WI38 (cell line): ENCODE data around the gene ASCC1.

ENCODE experiments used
- H3K4me3 ChIP-seq: 2 replicates; pipeline ENCODE4 v1.5.1; 2011; ENCODE audit warnings: low read depth, mild to moderate bottlenecking, control low read depth, low read length
- TF ChIP-seq, protein P1 (sequence below): IDR thresholded peaks from 2 replicates; pipeline ENCODE4 v1.5.1; 2012; ENCODE audit warnings: low read depth, mild to moderate bottlenecking, control low read depth, low read length

The ASCC1 gene

GRCh38 chr10:72068126-72068765 lies 147.8 kb downstream of the ASCC1 start:
- TF ChIP-seq, protein P1, sequence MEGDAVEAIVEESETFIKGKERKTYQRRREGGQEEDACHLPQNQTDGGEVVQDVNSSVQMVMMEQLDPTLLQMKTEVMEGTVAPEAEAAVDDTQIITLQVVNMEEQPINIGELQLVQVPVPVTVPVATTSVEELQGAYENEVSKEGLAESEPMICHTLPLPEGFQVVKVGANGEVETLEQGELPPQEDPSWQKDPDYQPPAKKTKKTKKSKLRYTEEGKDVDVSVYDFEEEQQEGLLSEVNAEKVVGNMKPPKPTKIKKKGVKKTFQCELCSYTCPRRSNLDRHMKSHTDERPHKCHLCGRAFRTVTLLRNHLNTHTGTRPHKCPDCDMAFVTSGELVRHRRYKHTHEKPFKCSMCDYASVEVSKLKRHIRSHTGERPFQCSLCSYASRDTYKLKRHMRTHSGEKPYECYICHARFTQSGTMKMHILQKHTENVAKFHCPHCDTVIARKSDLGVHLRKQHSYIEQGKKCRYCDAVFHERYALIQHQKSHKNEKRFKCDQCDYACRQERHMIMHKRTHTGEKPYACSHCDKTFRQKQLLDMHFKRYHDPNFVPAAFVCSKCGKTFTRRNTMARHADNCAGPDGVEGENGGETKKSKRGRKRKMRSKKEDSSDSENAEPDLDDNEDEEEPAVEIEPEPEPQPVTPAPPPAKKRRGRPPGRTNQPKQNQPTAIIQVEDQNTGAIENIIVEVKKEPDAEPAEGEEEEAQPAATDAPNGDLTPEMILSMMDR: no peak

GRCh38 chr10:72067463-72068125 lies 148.5 kb downstream of the ASCC1 start:
- TF ChIP-seq, protein P1: no peak
- no peak overlapping the region for H3K4me3 ChIP-seq

More at GRCh38 chr10:72068126-72068765, 147.8 kb downstream of the ASCC1 start:
- no peak overlapping the region for H3K4me3 ChIP-seq

- no peak overlapping the region for H3K4me3 ChIP-seq
- TF ChIP-seq, protein P1: no peak
Measured at GRCh38 chr10:72066318-72067284, 149.5 kb downstream of the ASCC1 start.

GRCh38 chr10:72065439-72066025 lies 150.5 kb downstream of the ASCC1 start:
- TF ChIP-seq, protein P1: no peak
- H3K4me3 ChIP-seq: no peak overlapping the region

DNA sequence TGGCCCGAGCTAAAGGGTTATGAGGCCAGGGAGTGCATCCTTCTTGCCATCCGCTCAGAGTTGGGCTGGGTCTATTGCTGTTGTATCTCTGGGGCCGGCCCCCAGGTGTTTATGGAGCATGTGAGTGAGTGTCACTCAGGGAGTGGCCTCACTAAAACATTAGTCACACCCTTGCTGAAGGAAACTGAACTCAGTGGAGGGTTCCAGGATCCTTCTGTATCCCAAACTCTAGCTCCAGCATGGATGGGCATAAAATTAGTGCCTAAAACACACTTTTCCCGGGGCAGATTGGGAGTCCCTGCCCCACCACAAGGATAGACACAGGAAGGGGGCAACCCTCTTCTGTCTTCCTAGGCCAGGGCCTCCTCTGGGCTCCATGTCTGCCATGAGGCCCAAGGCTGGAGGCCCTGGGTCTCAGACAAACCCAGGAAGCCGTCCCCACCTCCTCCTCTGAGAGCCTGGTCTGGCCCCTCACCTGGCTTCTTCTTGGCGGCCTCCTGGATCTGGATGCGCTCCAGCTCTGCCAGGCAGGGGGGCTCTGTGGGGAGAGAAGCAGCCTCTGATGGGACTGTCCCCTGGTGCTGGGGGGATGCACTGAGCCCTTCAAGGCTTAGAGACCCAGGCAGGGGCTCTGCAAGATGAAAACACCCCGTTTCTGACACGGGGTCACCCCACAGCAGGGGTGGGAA lies 152.2 kb downstream of the ASCC1 start:
- H3K4me3 ChIP-seq: no peak overlapping the region
- TF ChIP-seq, protein P1: no peak

DNA sequence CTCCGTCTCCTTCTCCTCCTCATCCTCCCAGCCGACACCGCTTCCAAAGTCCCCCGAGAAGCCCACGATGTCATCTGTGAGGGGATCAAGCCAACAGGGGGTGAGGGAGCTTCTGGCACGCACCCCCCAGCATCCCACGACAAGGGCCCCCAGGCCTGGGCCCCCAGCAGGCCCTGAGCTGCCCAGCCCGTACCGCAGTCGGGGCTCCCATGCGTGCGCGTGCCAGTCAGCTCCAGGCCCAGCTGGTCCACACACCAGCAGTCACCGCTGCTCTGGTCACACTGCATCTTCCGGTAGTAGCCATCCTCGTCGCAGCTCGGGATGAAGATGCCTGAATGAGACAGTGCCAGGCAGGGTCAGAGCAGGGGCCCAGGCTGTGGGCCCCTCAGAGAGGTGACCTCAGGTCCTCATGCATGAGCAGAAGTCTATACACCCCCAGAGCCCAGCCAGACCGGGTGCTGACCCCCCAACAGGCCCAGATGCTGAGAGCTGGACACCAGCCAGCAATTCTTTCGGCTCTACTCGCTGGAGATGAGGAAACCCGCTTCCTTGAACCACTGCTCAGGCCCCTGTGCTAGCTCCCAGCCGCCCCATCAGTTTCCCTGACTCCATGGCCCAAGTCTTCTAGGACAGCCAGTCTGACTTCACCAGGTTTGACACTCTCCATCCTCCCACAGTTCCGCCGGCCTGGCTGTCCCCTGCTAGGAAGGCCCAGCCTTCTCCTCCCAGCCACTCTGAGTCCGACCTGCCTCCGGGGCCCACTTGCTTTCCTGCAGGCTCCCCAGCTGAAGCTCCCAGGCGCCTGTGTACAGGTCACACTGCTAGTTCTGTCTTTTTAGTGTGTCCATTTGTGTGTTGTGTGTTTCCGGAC lies 153.0 kb downstream of the ASCC1 start:
- H3K4me3 ChIP-seq: no peak overlapping the region
- TF ChIP-seq, protein P1: no peak
